ENCODE results near the gene CHD9NB.

- TF ChIP-seq CTCF (IDR thresholded peaks at IDR 0.05) (no peak), POLR2A (IDR thresholded peaks at IDR 0.05) (no peak)
Measured at GRCh38 chr16:53078247-53078646, 25.6 kb upstream of the CHD9NB start.

All from transverse colon (tissue), 3 donors.